Endothelial cell of umbilical vein (primary cell): ENCODE measurements around the gene LTO1. TPM values are rescaled to one million over a fixed set of nuclear protein-coding genes. Genes with fewer than 3 reads are reported as not detected.
A peak's percentile ranks its signal among the peaks of the same experiment; 100 is the strongest.

Experiments
- BruUV-seq: library from RNA; stranded (reverse); fragments of 400-500 nt; replicated peaks from 2 replicates; lab custom pipeline; 2021; lab: Mats Ljungman, UMichigan
- CTCF ChIA-PET: fragments of 300-600, 350-600 bp; sonication (Branson Sonifier 250); formaldehyde crosslinking; loops from one replicate; lab custom pipeline; 2021; ENCODE audit warnings: antibody characterized with exemption, inconsistent platforms; lab: Charles Lee
- POLR2A ChIA-PET: fragments of 300-600, 350-600 bp; sonication (Branson Sonifier 250); formaldehyde crosslinking; loops from one replicate; lab custom pipeline; 2021; ENCODE audit warnings: antibody characterized with exemption, inconsistent platforms; lab: Charles Lee
- DNase-seq: peaks from one replicate; pipeline ENCODE4 v3.0.0-alpha.2; 2011; ENCODE audit warnings: low read depth, low spot score
- FAIRE-seq: peaks from 2 replicates; lab custom pipeline; 2011; peaks lifted over from hg19 to GRCh38; lab: Jason Lieb, UNC
- H2AFZ ChIP-seq: 2 replicates; pipeline ENCODE4 v1.6.0; 2012; ENCODE audit warnings: low read depth, low read length, control low read depth, inconsistent platforms
- H3K27ac ChIP-seq: 2 replicates; pipeline ENCODE4 v1.5.1; 2011; ENCODE audit warnings: low read depth, mild to moderate bottlenecking, control low read depth, low read length, moderate library complexity; ENCODE audit not compliant: insufficient read depth
- H3K27me3 ChIP-seq, 2 experiments: 2 replicates each; pipeline versions ENCODE4 v1.6.0 to v1.6.1; 2011; ENCODE audit warnings: low read length in 2 of 2, mixed read lengths in 1 of 2; ENCODE audit not compliant: control insufficient read depth in 2 of 2, insufficient read depth in 2 of 2
- H3K36me3 ChIP-seq, 2 experiments: 2 replicates in 1 of 2; 3 replicates in 1 of 2; pipeline ENCODE4 v1.5.1; 2011; ENCODE audit warnings: low read length in 2 of 2, mild to moderate bottlenecking in 1 of 2, moderate library complexity in 1 of 2; ENCODE audit not compliant: control insufficient read depth in 2 of 2, insufficient read depth in 2 of 2; ENCODE audit errors: extremely low read depth in 1 of 2
- H3K4me1 ChIP-seq: 3 replicates; pipeline ENCODE4 v1.5.1; 2011; ENCODE audit warnings: mild to moderate bottlenecking, low read length; ENCODE audit not compliant: control insufficient read depth, insufficient read depth; ENCODE audit errors: extremely low read depth
- H3K4me2 ChIP-seq: 2 replicates; pipeline ENCODE4 v1.6.1; 2011; ENCODE audit warnings: low read length, control low read depth, mixed read lengths; ENCODE audit not compliant: insufficient read depth
- H3K4me3 ChIP-seq, 3 experiments: fragments of 200-600 bp in 1 of 3; sonication (generic), shearing (Covaris generic) in 1 of 3; replicated peaks in 1 of 3; 2 replicates each; pipeline ENCODE4 v1.5.1; 2011 to 2016; ENCODE audit warnings: control low read depth in 3 of 3, low read length in 3 of 3, mild to moderate bottlenecking in 2 of 3, inconsistent platforms in 1 of 3, low read depth in 1 of 3, moderate library complexity in 1 of 3; ENCODE audit not compliant: insufficient read depth in 1 of 3
- H3K79me2 ChIP-seq: 2 replicates; pipeline ENCODE4 v1.6.0; 2012; ENCODE audit warnings: low read length, inconsistent platforms; ENCODE audit not compliant: control insufficient read depth, insufficient read depth
- H3K9ac ChIP-seq: replicated peaks from 2 replicates; pipeline ENCODE3; 2011; ENCODE audit warnings: low read length, control low read depth; ENCODE audit not compliant: insufficient read depth; ENCODE audit errors: extremely low read depth
- H3K9me1 ChIP-seq: replicated peaks from 3 replicates; pipeline ENCODE4 v1.6.0; 2011; ENCODE audit warnings: mild to moderate bottlenecking, low read length; ENCODE audit not compliant: control insufficient read depth, insufficient read depth; ENCODE audit errors: extremely low read depth
- H3K9me3 ChIP-seq: replicated peaks from 2 replicates; pipeline ENCODE4 v1.5.1; 2012; ENCODE audit warnings: low read length, inconsistent platforms; ENCODE audit not compliant: control insufficient read depth, insufficient read depth
- H4K20me1 ChIP-seq: replicated peaks from 2 replicates; pipeline ENCODE3; 2011; ENCODE audit warnings: mild to moderate bottlenecking, low read length; ENCODE audit not compliant: control insufficient read depth, insufficient read depth; ENCODE audit errors: extremely low read depth
- EZH2 ChIP-seq: IDR thresholded peaks from 2 replicates; pipeline ENCODE4 v1.6.1; 2012; ENCODE audit warnings: borderline replicate concordance, low read depth, mild to moderate bottlenecking, moderate library complexity, low read length, inconsistent platforms; ENCODE audit not compliant: severe bottlenecking
- FOS ChIP-seq: IDR thresholded peaks from 2 replicates; pipeline ENCODE4 v1.6.1; 2011; ENCODE audit warnings: mild to moderate bottlenecking, low read length, moderate library complexity, borderline replicate concordance; ENCODE audit not compliant: insufficient read depth
- GATA2 ChIP-seq: IDR thresholded peaks from 2 replicates; pipeline ENCODE4 v1.7.0; 2011; ENCODE audit warnings: low read depth, mild to moderate bottlenecking, moderate library complexity, mixed read lengths, low read length; ENCODE audit not compliant: insufficient read length, insufficient read depth
- MYC ChIP-seq: IDR thresholded peaks from one replicate; pipeline ENCODE4 v1.6.1; 2011; ENCODE audit warnings: mild to moderate bottlenecking, low read depth, low read length
- POLR2A ChIP-seq: IDR thresholded peaks from 2 replicates; pipeline ENCODE4 v1.6.1; 2012; ENCODE audit warnings: low read depth, mild to moderate bottlenecking, control low read depth, low read length
- dilution Hi-C: fragments of 300-500 bp; cut with MboI; formaldehyde crosslinking; loops from one replicate; pipeline ENCODE4 v1.15.0; 2019; ENCODE audit warnings: low sequenced_read_pairs; ENCODE audit not compliant: extremely low pct_ligation_motif_present
- intact Hi-C: fragments of 100-400 bp; cut with micrococcal nuclease; formaldehyde crosslinking; loops from one replicate; pipeline ENCODE4 v1.10.0; 2022
- polyA plus RNA-seq, 4 experiments: library from polyadenylated mRNA; depleted of rRNA in 3 of 4; stranded (reverse) in 3 of 4; unstranded in 1 of 4; fragments of >200 nt; gene quantifications; 2 replicates each; pipeline versions ENCODE4 v1.2.1 to v1.2.3, GENCODE V29; 2011 to 2012; ENCODE audit warnings: missing spikeins in 1 of 4
- total RNA-seq: library from RNA; stranded (reverse); gene quantifications from 2 replicates; pipeline ENCODE4 v1.2.3, GENCODE V29; 2021
- TF ChIP-seq, protein P1 (sequence below), 2 donors: IDR thresholded peaks; 1 replicate in 1 of 2; 2 replicates in 1 of 2; pipeline ENCODE4 v1.5.1; 2011; ENCODE audit warnings: low read length in 2 of 2, mild to moderate bottlenecking in 2 of 2, moderate library complexity in 2 of 2, control low read depth in 1 of 2, inconsistent platforms in 1 of 2, low read depth in 1 of 2; ENCODE audit not compliant: insufficient read depth in 1 of 2; ENCODE audit errors: extremely low read depth in 1 of 2
- TF ChIP-seq, protein P2 (sequence below): IDR thresholded peaks from 2 replicates; pipeline ENCODE4 v1.6.1; 2011; ENCODE audit not compliant: insufficient read depth, insufficient read length

Gene LTO1
- total and polyA plus RNA-seq, 2 donors (not counting 3 experiments of a cell fraction or from before 2014, with no cell fraction given) = 26.8 to 30.9 TPM

DNA sequence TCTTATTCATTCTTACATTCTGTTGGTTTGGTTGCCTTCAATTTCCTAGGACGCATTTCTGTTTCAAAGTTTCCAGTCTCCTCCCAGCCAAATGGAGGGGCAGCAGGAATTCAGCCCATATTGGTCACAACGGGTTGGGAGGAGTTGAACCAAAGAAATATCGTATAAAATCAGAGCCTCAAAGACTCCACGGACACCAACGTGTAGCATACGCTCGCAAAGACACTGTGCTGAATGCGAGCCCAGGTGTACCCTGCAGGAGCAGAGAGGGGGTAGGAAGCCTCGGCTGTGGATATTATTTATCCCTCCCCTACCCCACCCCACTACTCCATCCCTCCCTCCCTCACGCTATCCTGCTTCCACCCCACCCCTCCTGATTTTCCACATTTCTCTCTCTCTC, 49.7 kb downstream of the LTO1 start:
- TF ChIP-seq POLR2A (no peak), FOS (no peak), EZH2 (no peak), MYC (no peak), GATA2 (no peak)
- TF ChIP-seq, protein P1, sequence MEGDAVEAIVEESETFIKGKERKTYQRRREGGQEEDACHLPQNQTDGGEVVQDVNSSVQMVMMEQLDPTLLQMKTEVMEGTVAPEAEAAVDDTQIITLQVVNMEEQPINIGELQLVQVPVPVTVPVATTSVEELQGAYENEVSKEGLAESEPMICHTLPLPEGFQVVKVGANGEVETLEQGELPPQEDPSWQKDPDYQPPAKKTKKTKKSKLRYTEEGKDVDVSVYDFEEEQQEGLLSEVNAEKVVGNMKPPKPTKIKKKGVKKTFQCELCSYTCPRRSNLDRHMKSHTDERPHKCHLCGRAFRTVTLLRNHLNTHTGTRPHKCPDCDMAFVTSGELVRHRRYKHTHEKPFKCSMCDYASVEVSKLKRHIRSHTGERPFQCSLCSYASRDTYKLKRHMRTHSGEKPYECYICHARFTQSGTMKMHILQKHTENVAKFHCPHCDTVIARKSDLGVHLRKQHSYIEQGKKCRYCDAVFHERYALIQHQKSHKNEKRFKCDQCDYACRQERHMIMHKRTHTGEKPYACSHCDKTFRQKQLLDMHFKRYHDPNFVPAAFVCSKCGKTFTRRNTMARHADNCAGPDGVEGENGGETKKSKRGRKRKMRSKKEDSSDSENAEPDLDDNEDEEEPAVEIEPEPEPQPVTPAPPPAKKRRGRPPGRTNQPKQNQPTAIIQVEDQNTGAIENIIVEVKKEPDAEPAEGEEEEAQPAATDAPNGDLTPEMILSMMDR (IDR thresholded peaks at IDR 0.05; ENCODE audit: extremely low read depth in 1 of 2, insufficient read depth in 1 of 2, low read depth in 1 of 2, low read length in 2 of 2) = no peak
- TF ChIP-seq, protein P2, sequence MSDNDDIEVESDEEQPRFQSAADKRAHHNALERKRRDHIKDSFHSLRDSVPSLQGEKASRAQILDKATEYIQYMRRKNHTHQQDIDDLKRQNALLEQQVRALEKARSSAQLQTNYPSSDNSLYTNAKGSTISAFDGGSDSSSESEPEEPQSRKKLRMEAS = no peak
- ChIA-PET CTCF (no interaction called here), POLR2A (no interaction called here)
- no peaks in the 10 kb centered on the region for H3K9me1 ChIP-seq
- H3K79me2 ChIP-seq = no peaks in the 10 kb centered on the region
- no peaks in the 10 kb centered on the region for H3K36me3 ChIP-seq
- no peak overlapping the region for H3K9ac ChIP-seq
- FAIRE-seq = peak; percentile 24
- H3K27me3 ChIP-seq = peaks cover 0 to 3% of the 10 kb centered on the region in 2 experiments
- H4K20me1 ChIP-seq = no peaks in the 10 kb centered on the region
- DNase-seq = no peak
- H3K27ac ChIP-seq = no peak overlapping the region
- H3K4me2 ChIP-seq = no peak overlapping the region
- no peak overlapping the region for H2AFZ ChIP-seq
- intact Hi-C loops (no loop called here), dilution Hi-C loops (no loop called here)
- H3K9me3 ChIP-seq = no peaks in the 10 kb centered on the region
- no peak overlapping the region for H3K4me3 ChIP-seq
- BruUV-seq = no TSS peak
- no peaks in the 10 kb centered on the region for H3K4me1 ChIP-seq
